HL-60/S4 treated with retinoic acid at 250 ng/mL for 4 days and 3 days (cell line): ENCODE measurements around the gene KLHL12.

ENCODE experiments used
- in situ Hi-C: fragments of 300-500 bp; cut with MboI; formaldehyde crosslinking; loops from 2 replicates; pipeline ENCODE4 v1.7.0; 2022; ENCODE audit warnings: low sequenced_read_pairs

The KLHL12 gene

DNA sequence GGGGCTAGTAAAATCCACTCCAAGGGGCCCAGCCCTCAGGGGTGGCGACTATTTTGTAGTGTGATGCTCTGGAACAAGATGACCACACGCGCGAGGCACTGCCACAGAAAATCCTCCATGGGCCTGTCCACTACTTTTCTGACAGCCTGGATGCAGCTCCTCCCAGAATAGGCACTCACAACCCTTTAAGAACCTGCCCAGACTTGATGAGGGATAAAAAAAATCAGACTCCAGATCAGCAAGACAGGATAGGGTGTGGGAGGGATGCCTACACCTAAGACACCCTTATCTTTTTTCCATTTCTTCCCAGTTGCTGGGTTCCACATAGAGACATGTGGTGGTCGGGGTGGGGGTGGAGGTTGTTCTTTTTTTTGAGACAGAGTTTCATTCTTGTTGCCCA is 82.8 kb downstream of the KLHL12 start:
- in situ Hi-C loops = no loop called here

DNA sequence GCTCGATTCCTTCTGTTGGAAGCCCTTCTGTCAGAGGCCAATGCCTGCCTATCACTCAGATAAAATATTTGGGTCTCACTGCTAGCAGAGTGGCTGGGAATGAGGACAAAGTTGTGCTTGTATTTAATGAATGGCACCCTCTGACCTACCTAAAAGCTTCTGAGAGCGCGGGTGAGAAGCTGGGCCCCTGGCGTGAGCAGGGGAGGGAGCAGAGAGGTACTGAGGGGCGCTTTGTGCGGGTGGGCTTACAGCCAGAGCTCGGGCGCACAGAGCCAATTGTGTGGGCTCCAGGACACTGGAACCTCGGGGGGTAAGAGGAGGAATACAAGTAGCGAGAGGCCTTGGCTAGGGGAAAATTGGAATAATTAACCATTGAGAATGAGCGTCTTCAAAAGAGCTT is 84.0 kb downstream of the KLHL12 start:
- in situ Hi-C loops = no loop called here
